Left lobe of liver (tissue), 2 donors: Measurements from ENCODE around the gene TMEM256. TPM values are rescaled to one million over a fixed set of nuclear protein-coding genes. Genes with fewer than 3 reads are reported as not detected.

Experiments
- ATAC-seq: fragments of 200-7000 bp; cut with Tn5 transposase; one replicate; pipeline ENCODE4 v1.9.1; 2020; ENCODE audit warnings: mild to moderate bottlenecking, moderate library complexity
- DNase-seq: peaks from one replicate; pipeline ENCODE4 v3.0.0-alpha.2; 2020; ENCODE audit warnings: low spot score
- total RNA-seq: library from RNA; stranded (reverse); gene quantifications from one replicate; pipeline ENCODE4 v1.2.1, GENCODE V29; 2021
- donor health status: DM: no; HTN: no; CAD: no; lungs with moderate emphysema.
- donor health status: DM: no; HTN: yes; CAD: no.

TMEM256 gene
- total RNA-seq, 1 donor from 2014 or later = 80.1 TPM

DNA sequence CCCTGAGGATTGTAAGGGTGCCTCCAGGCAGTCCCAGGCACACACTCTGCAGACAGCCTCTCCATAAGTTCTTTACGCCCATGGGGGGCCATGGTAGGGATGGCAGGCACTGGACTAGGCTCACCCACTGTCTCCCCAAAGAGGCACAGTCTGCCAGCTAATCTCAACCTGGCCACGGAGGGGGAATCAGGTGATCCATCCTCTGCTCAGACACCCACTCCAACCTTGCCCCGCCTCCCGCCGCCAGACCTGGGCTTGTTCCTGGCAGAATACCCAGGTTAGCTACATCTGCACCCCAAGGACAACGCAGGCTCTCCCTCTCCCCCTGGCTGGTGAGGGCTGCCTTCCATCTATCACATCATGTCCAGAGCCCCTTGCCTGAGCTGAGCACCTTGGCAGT, 5.0 kb upstream of the TMEM256 start:
- DNase-seq (no peak), ATAC-seq (no peak)

GRCh38 chr17:7408252-7408727, 4.4 kb upstream of the TMEM256 start:
- no peak for DNase-seq
- no peak for ATAC-seq

GRCh38 chr17:7407485-7408251, 3.8 kb upstream of the TMEM256 start, which contains the start of gene NLGN2:
NLGN2 (plus strand) TSS chr17:7407845; CDS start chr17:7408256, 411 bp downstream.
- no peak for ATAC-seq

DNA sequence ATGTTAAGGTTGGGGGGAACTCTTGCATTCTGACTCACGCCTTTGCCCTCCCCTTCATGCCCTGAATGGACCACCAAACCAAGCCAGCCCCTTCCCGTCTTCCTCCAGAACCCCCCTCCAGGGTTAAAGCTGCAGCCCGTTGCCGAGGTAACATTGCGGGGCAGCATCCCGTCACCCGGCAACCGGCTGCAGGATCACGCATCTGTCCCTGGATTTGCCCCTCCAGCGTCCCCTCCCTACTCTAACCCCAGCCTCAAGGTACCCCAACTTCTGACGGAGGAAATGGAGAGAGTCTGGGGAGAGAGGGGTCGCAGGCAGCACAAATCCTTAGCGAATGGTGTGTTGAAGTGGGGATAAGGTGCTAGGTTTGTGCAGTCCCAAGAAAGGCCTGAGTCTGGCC, 3.2 kb upstream of the TMEM256 start:
- no peak for ATAC-seq
- no peak for DNase-seq

More at GRCh38 chr17:7407485-7408251, 3.8 kb upstream of the TMEM256 start, which contains the start of gene NLGN2:
- no peak for DNase-seq

- DNase-seq (no peak), ATAC-seq (no peak)
Observed at GRCh38 chr17:7406235-7406825, 2.4 kb upstream of the TMEM256 start.

DNA sequence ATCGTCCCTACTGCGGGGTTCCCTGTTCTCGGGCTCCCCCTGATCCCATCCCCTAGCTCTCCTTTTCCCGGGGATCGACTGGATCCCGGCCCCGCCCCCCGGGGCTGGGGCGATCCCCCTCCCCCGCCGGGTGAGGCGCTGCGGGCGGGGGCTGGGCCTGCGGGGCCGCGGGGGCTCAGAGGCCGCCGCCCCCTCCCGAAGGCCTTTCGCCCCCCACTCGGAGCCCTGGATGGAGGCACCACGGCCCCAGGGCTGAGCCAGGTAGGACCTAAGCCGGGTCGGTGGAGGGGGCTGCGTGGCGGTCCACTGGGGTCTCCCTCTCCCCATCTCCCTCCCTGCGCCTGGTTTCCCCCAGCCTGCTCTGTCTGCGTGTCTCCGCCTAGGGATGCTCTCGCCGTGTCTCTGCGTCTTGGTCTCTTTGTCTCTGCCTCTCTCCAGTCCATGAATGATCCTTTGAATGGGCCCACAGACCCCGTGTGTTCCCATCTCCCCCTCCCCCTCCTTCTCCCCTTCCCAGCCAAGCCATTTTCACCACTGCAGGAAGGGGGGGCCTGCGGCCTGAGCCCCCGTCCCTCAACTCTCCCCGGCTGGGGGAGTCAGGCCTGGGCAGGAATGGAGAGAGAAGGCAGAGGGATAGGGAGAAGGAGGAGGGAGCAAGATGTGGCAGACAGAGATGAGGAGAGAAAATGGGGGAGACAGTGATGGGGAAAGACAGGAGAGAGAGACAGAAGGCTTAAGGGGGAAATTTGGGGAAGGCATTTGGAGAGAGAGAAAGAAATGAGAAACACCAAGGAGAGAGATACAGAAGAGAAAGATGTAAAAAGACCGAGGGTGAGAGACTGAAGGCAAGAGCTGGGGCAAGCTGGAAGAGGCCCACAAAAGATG, 1.7 kb upstream of the TMEM256 start:
- DNase-seq (no peak), ATAC-seq (no peak)

DNA sequence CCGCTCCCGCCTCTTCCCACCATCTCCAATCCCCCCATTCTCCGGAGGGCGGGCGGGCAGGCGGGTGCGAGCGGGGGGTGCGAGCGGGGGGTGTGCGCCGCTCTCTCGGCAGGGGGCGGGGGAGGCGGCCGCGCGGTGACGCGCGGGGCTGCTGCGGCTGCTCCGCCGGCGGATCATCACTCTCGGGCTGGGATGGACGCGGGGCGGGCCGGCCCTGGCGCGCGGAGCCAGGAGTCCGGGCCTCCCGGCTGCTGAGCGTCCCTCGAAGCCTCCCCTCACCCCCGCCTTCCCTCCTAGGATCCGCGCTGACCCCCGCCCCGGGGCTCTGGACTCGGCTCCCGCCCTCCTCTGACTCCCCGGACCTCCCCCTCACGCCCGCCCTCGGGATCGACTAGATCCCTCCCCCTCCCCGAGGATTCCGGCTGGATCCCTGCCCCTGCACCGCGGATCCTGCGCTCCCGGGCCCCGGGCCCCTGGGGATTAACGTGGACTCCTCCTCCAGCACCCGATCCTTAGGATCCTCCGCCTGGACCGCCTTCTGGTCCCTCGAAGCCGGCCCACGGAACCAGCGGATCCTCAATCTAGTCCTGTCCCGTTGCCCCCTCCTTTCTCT, 946 bp upstream of the TMEM256 start:
- DNase-seq = peak; percentile 68
- peak; percentile 20 for ATAC-seq

- ATAC-seq = peak; percentile 60
- no peak for DNase-seq
Observed at GRCh38 chr17:7403727-7403976, 245 bp downstream of the TMEM256 start.

DNA sequence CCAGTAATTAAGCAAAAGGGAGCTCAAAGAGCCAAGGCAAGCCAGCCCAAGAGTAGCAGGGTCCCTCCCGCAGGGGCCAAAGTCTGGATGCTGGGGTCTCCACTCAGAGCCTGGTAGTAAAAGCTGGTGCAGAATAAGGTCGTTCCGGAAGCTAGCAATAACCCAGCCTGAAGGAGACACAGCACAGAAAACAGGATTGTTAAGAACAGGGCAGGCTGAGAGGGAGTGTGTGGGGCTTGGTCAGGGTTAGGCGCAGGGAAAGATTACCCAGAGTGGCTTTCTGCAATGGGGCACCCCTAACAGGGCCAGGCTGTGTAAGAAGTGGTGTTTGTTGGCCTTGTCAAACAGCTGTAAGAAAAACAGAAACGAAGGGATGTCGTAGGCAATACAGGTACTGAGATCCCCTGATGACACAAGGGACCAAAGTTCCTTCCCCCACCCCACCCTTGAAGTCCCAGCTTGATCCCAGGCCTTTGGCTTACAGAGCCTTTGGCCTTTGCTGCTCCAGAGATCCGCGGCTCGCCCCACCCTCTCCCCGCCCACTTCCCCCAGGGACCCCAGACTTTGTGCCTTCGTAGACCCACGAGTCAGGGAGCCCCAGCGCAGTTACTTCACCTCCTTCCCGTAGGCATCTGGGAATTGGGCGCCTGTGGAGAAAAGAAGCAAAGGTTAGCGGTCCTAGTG, 712 bp downstream of the TMEM256 start:
- ATAC-seq (peak; percentile 53), DNase-seq (peak; percentile 83)

DNA sequence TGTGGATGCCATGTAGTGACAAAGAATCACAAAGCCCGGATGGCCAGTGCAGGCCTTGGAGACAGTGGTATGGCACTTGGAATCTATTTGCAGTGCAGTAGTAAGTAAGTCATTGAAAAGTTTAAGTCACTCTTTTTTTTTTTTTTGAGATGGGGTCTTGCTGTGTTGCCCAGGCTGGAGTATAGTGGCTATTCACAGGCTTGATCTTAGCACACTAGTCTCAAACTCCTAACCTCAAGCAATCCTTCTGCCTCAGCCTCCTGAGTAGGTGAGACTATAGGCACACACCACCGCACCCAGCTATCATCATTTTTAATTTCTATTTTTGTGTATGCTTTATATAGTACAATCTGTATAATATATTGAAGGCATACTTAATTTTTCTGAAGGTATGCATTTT, 5.3 kb downstream of the TMEM256 start:
- no peak for DNase-seq
- ATAC-seq = no peak

- DNase-seq (no peak), ATAC-seq (no peak)
Observed at GRCh38 chr17:7396147-7396546, 7.8 kb downstream of the TMEM256 start.

- DNase-seq (peak; percentile 94), ATAC-seq (peak; percentile 92)
Observed at GRCh38 chr17:7394452-7395191, 9.3 kb downstream of the TMEM256 start, which contains the start of gene PLSCR3. PLSCR3 (minus strand) TSS chr17:7394525; CDS start chr17:7394110, 415 bp downstream.

DNA sequence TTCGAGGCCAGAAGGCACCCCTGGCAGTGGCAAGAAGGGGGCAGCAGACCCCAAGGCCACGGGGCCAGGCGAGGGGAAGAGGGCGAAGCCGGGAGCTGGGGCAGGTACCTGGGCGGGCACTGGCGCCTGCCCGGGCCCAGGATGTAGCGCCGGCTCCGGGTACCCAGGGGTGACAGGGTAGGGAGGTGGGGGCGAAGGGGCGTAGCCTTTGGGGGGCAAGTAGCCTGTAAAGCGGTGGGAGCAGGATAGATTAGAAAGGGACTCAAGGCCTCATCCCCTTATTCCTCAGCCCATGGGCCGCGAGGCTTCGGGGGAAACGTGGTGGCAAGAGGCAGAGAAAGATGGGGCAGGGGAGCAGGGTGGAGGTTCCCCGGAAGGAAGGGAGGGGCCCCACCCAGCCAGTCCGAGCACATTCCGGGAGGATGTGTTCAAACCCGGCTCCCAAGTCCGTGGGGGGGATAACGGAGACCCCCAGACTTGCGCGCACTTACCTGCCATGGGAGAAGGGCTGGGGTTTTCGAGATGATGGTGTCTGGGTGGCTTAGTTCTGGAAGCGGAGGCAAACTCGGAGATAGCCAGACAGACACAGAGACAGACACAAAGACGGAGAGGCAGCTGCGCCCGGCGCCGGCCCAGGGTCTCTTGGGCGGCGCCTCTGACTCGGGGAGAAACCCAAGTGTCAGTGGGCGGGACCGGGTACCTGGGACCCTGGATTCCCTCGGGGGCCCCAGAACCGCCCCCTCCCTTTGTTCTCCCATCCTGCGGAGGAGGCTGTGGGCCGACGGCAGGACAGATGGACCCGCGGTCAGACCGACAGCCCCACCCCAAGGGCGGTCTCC, 10.1 kb downstream of the TMEM256 start:
- ATAC-seq = peak; percentile 7
- DNase-seq = no peak

- DNase-seq (no peak), ATAC-seq (no peak)
Observed at GRCh38 chr17:7392696-7393612, 10.9 kb downstream of the TMEM256 start.

GRCh38 chr17:7391307-7391706, 12.6 kb downstream of the TMEM256 start:
- DNase-seq = no peak
- no peak for ATAC-seq

GRCh38 chr17:7389924-7390910, 13.7 kb downstream of the TMEM256 start:
- no peak for DNase-seq

GRCh38 chr17:7388856-7389255, 15.0 kb downstream of the TMEM256 start:
- DNase-seq (no peak), ATAC-seq (no peak)

More at GRCh38 chr17:7389924-7390910, 13.7 kb downstream of the TMEM256 start:
- ATAC-seq = no peak
